GM18867 (cell line): Measurements from ENCODE around the gene PRSS57.
"Not testable (repeated sequence)": the region's sequence is repeated elsewhere in the genome, so short reads cannot be mapped to it uniquely, and the experiment has no call there.

Experiments used
- ATAC-seq: cut with Tn5 transposase; IDR thresholded peaks from one replicate; pipeline ENCODE4 v1.9.1; 2021; ENCODE audit warnings: mild to moderate bottlenecking, moderate library complexity; ENCODE audit not compliant: unreplicated experiment

The PRSS57 gene

DNA sequence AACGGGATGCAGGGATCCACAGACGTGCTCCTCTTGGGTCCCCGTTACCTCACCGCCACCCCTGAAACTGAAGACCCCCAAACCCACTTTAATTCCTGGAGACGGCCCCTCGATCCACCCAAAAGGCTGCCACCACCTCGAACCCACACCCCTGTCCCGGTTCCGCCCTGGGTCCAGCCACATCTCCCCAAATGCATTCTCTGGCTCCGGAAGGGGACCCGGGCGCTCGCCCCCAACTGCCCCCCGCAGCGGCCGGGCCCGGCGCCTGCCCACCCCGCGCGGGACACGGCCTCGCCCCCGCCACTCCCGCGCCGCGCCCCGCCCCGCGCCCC, 19.3 kb downstream of the PRSS57 start:
- no peak for ATAC-seq

- no peak for ATAC-seq
Measured at GRCh38 chr19:674282-675151, 20.7 kb downstream of the PRSS57 start.

- ATAC-seq, result no peak
Measured at GRCh38 chr19:670609-671075, 24.6 kb downstream of the PRSS57 start.

DNA sequence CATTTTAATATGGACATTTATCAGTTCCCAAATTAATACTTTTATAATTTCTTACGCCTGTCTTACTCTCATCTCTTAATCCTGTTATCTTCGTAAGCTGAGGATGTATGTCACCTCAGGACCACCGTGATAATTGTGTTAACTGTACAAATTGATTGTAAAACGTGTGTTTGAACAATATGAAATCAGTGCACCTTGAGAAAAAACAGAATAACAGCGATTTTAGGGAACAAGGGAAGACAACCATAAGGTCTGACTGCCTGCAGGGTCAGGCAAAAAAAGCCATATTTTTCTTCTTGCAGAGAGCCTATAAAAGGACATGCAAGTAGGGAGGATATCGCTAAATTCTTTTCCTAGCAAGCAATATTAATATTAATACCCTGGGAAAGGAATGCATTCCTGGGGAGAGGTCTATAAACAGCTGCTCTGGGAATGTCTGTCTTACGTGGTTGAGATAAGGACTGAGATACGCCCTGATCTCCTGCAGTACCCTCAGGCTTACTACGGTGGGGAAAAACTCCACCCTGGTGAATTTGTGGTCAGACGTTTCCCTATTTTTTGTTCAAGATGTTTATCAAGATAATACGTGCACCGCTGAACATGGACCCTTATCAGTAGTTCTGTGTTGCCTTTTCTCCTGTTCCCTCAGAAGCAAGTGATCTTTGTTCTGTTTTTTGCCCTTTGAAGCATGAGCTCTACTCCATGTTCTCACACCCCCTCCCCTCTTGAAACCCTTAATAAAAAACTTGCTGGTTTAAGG, 26.4 kb downstream of the PRSS57 start:
- not testable (repeated sequence) for ATAC-seq

DNA sequence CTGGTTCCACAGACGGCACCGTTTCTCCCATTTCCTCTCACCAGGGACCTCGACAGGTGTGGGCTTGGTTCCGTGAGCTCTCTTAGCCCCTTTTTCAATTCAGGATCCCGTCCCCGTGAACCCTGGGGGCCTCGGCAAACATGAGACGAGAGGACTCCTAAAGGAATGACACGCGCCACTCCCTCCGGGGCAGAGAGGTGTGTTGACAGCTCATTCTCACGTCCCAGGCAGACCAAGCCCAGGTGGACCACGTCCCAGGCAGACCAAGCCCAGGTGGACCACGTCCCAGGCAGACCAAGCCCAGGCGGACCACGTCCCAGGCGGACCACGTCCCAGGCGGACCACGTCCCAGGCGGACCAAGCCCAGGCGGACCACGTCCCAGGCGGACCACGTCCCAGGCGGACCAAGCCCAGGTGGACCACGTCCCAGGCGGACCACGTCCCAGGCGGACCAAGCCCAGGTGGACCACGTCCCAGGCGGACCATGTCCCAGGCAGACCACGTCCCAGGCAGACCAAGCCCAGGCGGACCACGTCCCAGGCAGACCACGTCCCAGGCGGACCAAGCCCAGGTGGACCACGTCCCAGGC, 28.2 kb downstream of the PRSS57 start:
- not testable (repeated sequence) for ATAC-seq

- no peak for ATAC-seq
Measured at GRCh38 chr19:664913-665443, 30.3 kb downstream of the PRSS57 start.

DNA sequence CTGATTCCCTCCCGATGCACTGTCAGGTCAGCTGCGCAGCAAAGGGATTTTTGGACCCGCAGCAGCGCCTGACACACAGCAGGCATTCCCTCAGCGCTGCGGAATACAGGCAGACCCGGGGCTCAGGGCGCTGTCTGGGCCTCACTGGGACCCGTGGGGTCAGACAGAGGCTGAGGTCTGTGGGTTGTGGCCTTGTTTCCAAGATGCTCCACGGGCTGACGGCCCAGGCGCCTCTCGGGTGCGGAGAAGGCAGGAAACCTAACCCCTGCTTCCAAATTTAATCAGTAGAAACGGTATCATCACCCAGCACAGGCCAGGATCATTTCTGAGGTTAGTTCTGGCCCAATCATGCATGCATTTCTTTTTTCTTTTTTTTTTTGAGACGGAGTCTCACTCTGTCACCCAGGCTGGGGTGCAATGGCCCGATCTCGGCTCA, 31.6 kb downstream of the PRSS57 start:
- ATAC-seq, result no peak

- peak; percentile 56 for ATAC-seq
Measured at GRCh38 chr19:662962-663681, 32.1 kb downstream of the PRSS57 start, which contains the start of gene RNF126. TSS of gene RNF126 (minus strand) at chr19:663214. CDS start at chr19:663121, 93 bp downstream.

DNA sequence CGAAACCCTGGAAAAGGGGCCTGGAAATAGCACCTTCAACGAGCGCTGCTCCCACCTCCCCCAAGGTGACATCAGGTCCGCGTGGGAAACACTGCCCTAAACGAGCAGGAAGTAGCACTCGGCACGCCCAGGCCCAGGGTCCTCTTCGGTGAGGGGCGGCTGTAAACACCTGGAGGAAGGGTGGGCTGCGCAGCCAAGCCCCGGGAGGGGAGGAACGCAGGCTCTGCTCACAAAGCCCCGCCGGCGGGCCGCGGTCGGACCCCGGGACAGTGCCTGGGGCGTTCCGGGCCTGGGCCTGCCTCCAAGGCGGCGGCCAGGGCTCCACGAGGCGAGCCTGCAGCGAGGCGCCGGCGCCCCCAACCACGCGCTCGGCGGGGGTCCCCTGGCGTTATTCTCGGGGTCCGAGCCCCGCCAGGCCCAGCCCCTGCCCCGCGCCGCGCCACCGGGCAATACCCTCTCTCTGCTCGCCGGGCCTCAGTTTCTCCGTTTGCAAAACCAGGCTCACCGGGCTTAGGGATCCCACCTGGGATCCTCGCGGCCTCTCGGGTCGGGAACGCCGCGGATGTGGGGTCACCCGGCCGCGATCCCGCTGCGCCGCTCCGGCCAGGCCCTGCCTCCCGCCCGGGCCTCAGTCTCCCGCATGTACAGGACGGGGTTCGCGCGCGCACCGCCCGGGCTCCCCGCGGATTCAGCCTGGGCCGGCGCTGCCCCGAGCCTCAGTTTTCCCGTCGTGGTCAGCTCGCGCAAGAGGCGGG, 32.9 kb downstream of the PRSS57 start:
- peak; percentile 11 for ATAC-seq

GRCh38 chr19:661427-662196, 33.6 kb downstream of the PRSS57 start:
- no peak for ATAC-seq

GRCh38 chr19:660793-661426, 34.3 kb downstream of the PRSS57 start:
- no peak for ATAC-seq

DNA sequence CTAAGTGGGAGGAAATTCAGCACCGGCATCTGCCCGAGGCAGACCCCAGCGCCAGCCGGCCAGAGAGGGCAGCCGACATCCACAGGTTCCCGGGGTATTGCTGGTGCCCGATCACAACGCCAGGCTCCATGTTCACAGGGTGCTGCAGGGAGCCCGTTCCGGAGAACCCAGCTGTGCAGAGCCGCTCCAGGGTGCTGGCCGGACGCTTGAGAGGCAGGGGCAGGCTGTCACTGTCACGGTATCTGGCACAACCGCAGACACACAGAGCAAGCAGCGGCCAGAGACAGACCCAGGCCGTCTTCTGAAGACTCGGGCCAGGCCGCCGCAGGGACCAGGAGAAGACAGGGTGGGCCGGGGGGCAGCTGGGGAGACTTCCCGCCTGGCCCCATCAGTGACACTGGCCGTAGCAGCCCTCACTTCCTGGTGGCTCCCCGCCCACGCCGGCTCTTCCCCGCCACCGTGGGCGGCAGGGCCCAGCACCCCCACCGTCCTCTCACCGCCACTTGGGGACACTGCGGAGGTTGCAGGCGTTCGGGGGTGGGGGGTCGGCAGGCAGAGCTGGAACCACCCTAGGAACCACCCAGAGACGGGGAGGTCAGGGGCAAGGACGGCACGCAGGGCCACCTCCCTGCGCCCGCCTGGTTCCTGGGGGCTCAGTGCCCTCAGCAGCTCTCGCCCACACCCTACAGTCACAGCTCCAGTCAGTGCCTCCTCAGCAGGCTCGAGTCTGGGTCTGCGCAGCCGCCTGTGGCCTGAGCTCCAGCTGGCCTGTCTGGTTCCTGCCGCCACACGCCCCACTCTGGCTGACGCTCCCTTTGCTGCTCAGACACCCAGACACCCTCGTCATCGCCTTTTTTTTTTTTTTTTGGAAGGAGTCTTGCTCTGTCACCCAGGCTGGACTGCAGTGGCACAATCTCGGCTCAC, 36.1 kb downstream of the PRSS57 start:
- ATAC-seq, result no peak

DNA sequence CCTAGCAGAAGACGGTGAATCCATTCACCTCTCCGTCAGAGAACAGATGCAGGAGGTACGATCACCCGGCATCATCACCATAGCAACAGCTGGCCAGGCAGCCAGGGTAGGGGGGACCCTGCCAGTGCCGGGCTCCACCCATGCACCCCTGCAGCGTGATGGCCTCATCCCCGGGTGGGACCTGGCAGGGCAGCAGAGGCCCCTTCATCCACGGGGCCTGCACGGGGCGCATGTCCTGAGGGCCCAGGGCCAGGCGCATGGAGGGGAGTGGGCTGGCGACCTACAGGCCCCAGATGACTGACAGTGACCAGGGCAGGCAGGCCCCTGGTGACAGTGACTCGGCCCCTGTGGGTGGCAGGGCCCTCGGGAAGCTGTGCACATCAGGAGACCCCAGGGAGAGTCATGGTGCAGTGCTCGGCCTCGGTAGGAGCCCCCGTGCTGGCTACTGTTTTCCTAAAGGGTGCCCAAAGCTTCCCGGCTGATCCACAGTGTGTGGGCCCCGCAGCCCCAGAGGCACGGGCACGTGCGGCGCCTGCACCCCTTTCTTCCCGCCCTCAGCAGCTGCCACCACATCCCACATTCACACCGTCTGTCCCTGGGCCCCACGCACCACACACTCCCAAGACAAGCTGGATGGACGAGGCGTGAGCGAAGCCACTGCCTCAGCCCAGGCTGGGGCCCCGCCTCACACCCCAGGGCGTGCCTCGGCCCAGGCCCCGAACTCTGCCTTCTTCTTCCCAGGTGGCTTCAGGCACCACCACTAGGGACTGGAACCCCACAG, 37.0 kb downstream of the PRSS57 start:
- no peak for ATAC-seq

GRCh38 chr19:657611-658010, 37.6 kb downstream of the PRSS57 start:
- ATAC-seq, result no peak

DNA sequence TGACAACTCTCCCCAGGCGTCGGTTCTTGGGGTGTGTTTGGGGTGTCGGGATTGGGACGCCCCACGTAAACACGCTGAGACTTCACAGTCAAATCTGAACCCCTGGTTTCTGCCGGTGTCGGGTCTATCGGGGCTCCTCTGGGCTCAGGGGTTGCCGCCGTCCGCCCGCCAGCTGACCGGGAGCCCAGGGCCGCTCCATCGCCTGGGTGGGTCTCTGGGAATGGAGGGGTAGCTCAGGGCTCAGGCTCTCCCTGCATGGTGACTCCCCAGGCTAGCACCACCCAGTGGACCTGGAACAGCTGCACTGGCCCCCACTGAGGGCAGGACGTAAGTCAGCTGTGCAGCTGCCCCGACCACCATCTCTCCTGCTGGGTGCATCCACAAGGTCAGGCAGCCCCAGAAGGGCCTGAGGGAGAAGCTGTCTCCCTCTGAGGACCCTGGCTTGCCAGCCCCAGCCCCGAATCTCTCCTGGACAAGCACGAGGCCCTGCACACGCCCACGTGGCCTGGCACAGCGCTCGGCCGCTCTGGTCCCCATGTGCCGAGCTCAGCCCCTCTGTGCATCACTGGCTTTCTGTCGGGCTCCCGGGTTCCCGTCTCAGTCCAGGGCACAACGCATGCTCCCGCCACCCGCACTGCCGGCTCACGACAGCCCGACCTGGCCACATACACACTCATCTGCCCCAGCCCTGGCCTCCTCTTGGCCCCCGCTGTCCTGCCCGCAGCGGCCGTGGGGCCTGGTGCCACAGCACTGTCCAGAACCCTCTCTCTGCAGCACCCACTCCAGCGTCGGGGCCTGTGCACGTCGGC, 38.3 kb downstream of the PRSS57 start:
- no peak for ATAC-seq

DNA sequence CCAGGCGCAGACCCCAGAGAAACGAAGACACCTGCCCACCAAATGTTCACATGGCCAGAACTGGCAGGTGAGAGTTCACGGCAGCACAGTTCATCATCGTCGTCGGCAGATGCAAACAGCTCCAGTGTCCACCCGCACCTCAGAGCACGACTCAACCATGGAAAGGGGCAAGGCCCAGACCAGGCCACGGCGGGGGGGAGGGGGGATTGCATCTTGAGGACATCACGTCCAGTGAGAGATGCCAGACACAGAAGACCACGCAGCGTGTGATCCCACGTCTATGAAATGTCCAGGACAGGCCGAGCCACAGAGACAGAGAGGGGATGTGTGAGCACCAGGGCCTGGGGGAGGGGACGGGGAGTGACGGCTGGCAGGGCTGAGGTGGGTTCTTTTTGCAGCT, 39.6 kb downstream of the PRSS57 start:
- no peak for ATAC-seq
